ENCODE data around the gene SGMS1.
"Not testable (repeated sequence)": the region's sequence is repeated elsewhere in the genome, so short reads cannot be mapped to it uniquely, and the experiment has no call there.

The SGMS1 gene

GRCh38 chr10:50579491-50580261, 44.1 kb downstream of the SGMS1 start:
- no peak for DNase-seq

GRCh38 chr10:50578949-50579348, 44.8 kb downstream of the SGMS1 start:
- DNase-seq, result no peak

DNA sequence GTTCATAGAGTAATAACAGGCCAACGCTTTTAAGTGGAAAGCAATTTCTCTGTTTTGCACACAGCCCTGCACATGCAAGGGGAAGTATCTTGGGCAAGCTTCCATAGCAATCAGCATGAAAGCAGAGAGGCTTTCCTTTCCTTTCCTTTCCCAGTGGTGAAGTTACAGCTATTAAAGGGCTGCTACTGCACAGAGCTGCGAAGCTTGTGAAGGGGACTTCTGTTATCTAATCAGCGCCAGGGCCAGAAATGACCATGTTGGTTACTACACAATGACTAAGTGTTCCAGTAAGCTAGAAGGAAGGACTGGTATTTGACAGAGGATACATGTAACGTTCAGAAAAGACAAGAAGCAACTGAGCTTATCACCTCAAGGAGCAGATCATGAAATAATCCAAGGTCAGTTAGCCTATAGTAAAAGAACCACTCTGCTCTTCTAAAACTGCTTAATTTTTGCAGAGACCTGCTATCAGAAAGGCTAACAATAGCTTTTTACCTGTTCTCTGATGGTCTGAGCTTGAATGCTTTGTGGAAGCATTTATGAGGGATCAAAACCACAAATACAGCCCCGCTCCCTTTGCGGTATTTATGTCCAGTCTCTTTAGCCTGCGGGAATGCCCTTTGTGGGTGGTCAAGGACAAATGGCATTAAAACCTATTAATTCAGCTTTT, 45.9 kb downstream of the SGMS1 start:
- DNase-seq, result no peak

- no peak for DNase-seq
Observed at GRCh38 chr10:50577010-50577409, 46.7 kb downstream of the SGMS1 start.

DNA sequence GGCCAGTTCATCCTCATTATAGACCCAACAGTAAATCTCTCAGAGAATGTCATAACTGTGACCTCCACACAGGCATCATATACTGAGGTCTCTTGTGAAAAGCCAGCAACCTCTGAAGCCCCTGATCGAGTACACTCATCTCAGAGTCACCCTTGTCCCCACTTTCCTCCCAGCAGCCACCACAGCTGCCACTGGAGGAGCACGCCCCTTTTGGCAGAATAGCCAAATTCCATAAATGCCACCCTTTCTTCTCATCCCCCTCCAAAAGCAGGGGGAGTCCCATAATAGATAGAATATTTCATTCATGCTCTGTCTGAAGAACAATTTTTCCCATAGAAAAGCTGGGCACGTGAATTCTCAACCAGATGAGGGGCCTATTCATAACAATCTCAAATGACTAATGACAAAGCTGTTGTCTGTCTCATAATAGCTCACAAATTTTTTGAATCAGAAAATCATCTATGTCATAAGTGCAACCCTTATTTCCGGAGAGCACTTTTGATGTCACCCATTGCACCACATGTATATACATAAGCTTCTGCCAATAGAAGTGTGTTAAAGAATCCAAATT, 47.4 kb downstream of the SGMS1 start:
- DNase-seq, result no peak

DNA sequence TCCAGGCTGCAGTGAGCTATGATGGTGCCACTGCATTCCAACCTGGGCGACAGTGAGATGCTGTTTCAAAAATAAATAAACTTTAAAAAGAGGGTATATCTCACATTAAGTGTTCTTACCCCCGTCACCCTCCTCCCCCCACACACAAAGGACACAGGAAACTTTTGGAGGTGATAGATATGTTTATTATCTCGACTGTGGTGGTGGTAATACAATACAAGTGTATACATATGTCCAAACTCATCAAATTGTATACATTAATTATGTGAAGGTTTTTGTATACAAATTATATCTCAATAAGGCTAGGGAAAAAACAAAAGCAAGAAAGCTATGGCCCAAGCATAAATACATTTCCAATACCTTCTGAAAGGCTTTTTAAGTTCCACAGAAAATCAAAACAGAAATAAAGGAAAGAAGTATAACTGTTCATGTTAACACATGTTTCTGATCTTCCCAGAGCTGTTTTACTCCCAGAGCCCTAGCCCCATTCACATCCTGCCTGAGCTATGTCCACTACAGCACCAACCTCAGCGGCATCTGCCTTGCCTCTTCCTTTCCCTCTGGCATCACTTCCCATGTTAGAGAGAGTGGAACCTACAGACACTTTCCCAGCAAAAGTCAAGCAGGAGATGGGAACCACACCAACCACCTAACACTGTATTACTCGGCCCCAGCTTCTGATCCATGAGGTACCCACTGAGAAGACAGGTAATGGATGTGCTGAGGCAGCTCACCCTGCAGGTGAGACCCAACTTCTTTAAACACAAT, 48.1 kb downstream of the SGMS1 start:
- DNase-seq, result no peak

- no peak for DNase-seq
Observed at GRCh38 chr10:50574931-50575330, 48.8 kb downstream of the SGMS1 start.

GRCh38 chr10:50574305-50574704, 49.5 kb downstream of the SGMS1 start:
- DNase-seq, result no peak

- DNase-seq, result no peak
Observed at GRCh38 chr10:50572017-50572491, 51.7 kb downstream of the SGMS1 start.

GRCh38 chr10:50568750-50569149, 55.0 kb downstream of the SGMS1 start:
- DNase-seq, result not testable (repeated sequence)

GRCh38 chr10:50567384-50567783, 56.4 kb downstream of the SGMS1 start:
- DNase-seq, result peak; percentile 67

DNA sequence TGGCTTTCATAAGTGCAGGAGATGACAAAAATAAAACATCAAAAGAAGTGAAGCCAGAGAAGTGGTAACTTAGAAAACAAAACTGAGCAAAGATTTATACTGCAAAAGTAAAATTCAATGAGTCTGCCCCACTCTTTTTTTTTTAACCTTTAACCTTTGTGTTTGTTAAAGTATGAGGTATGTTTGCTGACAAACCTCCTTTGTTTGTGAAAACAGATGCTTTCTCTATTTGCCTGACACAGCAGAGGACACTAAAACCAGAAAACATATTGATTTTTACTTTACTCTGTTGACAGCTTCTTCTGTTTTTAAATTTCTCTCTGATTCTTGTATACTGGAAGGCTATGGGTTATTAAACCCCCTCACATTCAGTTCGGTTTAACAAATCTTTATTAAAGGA, 57.6 kb downstream of the SGMS1 start:
- no peak for DNase-seq

DNA sequence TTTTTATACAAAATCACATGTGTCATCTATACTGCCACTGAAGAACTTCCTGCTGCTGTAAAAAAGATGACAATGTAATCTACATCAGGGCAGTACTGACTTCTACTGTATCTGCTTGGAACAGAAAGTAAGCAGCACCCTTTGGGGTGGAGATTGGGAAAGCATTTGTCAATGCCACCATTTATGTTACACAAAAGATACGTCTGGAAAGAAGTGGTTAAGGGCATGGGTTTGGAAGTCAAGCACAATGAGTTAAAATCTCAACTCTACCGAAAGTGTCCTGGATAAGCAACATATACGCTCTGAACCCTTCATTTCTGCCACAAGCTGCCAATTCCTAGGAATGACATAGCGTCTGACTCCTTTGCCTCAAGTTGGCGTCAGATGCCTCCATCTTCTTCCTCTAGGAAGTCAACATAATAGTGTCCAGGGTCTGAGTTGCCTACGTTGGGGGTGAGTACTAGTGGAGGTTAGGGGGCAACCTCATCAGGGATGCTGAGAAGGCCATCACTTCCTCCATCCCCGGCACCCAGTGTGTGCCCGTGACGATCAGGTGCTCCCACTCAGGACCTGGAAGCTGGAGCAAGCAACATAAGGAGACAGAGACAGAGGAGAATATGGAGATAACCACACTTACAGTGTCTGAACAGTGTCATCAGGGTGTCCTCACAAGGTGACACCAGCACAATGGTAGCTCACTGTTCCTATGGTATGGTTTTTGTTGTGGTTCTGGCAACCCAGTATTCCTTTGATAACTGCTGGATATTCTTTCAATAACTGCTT, 58.3 kb downstream of the SGMS1 start:
- no peak for DNase-seq

DNA sequence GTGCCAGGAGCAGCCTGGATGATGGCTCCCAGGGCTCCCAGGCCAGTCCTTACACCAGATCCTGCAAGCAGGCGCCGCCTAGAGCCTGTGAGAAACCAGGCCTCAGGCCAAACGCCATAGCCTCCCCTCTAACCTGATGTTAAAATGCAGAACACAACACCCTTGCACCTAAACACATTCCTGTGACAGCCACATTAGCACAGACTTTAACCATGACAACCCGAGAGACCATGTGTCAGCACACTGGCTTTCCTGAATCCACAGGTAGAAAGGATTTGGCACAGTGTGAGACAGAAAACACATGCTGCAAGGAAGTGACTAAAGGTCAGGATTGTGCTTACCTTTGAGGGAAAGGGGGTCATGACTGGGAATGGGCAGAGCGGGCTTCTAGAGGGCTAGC, 59.9 kb downstream of the SGMS1 start:
- DNase-seq, result no peak

- peak; percentile 40 for DNase-seq
Observed at GRCh38 chr10:50561816-50562215, 61.9 kb downstream of the SGMS1 start.

- DNase-seq, result no peak
Observed at GRCh38 chr10:50561266-50561665, 62.5 kb downstream of the SGMS1 start.

DNA sequence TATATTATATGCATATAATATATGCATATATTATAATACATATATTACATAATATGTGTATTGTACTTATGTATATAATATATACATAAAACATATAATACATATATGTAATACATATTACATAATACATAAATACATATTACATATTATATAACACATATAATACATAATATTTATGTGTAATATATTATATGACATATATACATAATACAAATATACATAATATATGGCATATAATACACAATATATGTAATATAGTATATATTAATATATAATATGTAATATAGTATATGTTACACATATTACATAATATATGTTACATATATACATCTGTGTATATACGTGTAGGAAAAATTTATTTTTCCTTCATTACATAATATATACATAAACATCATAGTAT, 63.4 kb downstream of the SGMS1 start:
- no peak for DNase-seq

GRCh38 chr10:50558371-50558770, 65.4 kb downstream of the SGMS1 start:
- DNase-seq, result no peak

DNA sequence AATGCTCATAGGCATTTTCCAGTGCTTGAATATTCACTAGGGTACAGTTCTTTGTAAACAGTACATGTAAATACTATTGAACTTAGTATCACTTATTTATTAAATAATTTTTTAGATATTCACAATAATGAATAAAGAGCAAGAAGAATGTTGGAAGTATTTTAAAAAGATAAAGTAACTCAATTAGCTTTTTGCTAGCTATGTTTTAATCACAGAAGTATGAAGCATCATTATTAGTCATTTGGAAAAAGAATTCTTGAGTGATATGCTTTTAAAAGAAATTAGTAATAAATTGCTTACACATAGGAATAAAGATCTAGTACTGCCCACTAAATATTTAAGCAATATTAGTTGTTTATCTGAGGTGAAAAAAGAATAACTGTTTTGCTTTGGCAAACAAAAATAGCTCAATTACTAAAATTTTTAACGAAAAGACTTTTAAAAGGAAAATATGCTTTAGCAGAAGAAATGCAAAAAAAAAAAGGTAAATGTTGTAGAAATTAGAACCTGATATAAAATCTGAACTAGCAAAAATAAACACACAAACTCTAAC, 66.5 kb downstream of the SGMS1 start:
- DNase-seq, result no peak

DNA sequence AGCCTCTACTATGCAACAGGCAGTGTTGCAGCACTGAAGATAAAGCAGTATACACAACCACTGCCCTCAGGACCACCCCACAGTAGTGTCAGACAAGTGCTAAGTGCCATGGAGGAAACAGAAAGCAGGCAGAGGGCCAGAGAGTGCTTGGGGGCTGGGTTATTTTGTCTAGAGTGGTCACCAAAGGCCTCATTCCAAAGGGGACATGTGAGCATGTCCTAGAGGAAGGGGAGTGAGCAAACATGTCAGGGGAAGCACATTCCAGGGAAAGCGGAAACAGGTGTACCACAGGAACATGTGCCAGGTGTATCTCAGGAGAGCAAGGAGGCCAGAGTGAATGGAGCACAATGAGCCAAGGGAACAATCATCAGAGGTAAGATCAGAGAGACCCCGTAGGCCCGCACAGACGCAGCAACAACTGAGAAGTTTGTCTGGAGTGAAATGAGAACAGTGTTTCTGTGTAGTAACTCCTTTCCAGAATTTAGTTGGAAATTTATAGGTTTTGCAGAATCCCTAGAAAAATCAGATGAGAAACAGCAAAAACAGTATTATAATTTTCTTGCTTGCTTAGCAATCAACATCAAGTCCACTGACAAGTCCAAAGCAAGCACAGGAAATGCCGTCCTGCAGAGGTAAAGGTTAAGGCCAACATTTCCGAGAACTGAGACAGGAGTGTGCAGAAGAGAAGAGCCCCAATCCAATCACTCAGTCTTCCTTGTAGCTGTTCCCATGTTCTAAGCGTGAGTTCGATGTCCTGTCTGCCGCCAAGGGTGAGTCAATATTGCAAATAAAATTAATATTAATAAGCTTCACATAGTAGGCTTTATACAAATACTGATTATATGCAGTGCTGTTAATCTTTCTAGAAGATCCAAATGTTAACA, 67.3 kb downstream of the SGMS1 start:
- DNase-seq, result no peak

DNA sequence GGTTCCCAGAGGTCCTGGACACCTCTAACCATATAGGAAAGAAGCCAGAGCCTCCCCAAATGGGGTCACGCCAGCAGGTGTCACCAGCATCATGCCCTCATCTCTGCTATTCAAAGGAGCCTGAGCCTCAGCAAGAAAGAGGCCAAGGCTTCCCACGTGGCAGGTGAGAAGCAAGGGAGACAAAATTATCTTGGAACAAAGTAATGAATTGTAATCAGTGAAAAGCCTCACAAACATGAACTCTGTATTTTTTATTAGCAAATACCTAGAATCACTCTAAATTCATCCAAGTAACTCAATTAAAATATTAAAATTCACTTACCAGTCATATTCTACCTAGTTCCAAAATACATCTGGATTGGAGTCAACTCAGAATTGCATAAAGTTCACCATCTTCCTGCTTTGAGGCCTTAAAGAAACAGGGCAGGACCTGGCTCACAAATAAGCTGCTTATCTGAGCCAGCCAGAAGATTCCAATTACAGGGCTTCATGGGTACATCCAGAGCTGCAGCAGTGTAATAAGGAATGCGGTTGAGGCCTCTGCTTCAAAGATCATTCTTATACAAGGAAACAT, 68.7 kb downstream of the SGMS1 start:
- no peak for DNase-seq

Data from NCI-H2171 treated with DMSO at 0.1 percent for 48 hours (cell line).